Endometrial microvascular endothelial cells (primary cell): ENCODE results near the gene PLXNA4. TPM values are rescaled to one million over a fixed set of nuclear protein-coding genes. Genes with fewer than 3 reads are reported as not detected.

Experiments used
- in situ Hi-C: cut with HindIII; loops from 2 replicates; pipeline ENCODE4 v1.10.0; 2017; ENCODE audit warnings: low sequenced_read_pairs, low pct_unique_long_range_greater_than_20kb; ENCODE audit errors: inconsistent ontology term
- total RNA-seq: library from RNA; depleted of rRNA; stranded (reverse); fragments of >200 nt; gene quantifications from one replicate; pipeline ENCODE4 v1.2.3, GENCODE V29; 2015; ENCODE audit errors: inconsistent ontology term

Gene PLXNA4
- total RNA-seq, 1 donor from 2014 or later, result 0.19 TPM

DNA sequence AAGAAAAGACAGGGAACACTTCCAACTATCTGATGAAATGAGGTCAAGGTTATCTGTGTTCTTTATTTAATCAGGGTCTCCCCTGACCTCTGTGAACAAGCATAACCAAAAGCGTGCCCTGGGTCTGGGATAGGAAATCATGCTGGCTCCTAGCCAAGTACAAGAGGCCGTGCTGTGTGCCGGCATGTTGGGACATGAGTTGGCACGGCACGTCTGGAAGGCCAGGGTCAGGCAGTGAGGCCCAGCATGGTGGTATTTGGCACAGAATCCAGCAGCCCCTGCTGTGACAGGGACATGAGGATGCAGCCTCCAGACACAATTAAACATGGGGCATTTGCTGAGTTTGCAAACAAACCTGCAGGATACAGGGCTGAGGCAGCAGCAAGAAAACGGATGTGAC, 320.4 kb downstream of the PLXNA4 start:
- in situ Hi-C loops, result no loop called here

DNA sequence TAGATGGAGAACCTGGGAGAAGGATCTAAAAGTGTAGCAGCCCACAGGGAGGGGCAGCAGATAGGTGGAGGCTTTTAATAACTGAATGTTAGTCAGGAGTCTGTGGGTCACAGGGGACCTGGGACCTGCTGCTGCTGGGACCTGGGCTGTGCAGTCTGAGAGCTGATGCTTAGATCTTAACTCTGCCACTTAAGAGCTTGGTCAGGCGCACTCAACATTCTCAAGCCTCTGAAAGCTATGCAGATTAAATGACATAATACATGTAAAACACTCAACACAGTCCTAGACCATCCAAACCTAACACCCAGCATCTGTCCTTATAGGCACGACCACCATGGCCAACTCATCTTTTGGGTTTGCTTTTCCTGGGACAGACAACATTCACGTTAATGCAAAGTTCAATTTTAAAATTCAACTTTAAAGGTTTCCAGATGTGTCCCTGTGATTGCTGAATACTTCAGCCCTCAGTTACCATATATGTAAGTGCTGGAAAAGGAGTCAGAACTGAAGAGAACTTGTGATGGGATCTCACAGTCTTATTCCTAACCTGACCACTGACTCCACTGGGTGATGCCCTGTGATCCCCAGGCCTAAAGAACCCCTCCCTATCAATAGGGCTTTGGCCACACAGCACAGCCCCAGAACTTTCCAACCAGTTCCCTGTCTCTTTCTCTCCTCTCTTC, 321.0 kb downstream of the PLXNA4 start:
- in situ Hi-C loops, result no loop called here

GRCh38 chr7:132254455-132254854, 321.8 kb downstream of the PLXNA4 start:
- in situ Hi-C loops, result no loop called here

GRCh38 chr7:132252793-132253100, 323.5 kb downstream of the PLXNA4 start:
- in situ Hi-C loops, result no loop called here

GRCh38 chr7:132251327-132251659, 325.0 kb downstream of the PLXNA4 start:
- in situ Hi-C loops, result no loop called here

DNA sequence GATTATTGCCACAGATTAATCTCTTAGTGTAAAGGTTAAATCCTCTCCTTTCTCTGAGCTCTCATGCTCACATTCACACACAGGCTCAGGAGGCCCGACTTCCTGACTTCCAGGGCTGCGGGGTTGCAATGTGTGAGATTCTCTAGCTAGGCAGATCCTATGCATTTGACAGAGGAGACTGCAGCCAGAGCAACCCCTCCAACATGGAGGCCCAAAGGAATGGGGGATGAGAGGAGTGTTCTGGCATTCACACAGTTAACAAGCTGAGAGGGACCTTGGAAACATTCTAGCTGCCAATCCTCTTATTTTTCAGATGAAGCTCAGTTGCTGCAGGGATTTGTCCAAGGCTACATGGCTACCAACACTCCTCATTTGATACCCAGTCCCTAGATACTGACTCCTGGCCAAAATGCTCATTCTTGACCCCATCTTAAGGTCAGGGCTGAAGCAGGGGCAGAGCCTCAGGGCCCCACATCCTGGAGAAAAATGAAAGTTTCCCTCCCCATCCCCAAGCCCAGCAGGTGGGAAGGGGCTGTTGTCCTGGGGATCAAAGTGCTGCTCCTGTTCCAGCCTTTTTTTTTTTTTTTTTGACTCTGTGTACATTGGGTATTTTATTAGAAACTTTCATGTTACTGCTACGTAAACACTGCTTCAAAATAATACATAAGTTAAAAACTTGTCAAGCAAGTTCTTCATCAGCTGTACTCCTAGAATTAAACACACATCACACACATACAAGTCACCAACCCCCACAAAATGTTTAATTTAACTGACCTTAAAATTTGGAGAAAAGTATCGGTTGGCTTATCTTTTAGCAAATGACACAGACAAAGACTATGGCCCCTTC, 325.6 kb downstream of the PLXNA4 start:
- in situ Hi-C loops, result no loop called here

GRCh38 chr7:132249256-132249971, 326.9 kb downstream of the PLXNA4 start:
- in situ Hi-C loops, result no loop called here

DNA sequence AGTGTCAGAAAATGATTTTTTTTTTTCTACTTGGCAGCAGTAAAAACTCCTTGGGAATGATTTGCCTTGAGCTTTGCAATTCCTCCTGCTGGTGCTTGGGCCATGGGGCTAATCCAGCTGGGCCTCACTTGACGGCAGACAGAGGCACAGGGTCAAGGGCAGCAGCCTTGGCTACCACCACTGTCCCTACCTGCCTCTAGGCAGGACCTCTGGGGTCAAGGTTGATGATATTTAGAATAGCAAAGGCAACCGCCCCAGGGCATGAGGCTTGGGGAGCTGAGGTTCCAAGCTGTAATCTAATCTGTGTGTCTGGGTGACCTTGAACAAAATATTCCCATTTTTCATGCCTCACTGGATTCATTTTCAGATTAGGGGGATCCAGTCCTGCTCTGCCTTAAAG, 327.4 kb downstream of the PLXNA4 start:
- in situ Hi-C loops, result no loop called here

DNA sequence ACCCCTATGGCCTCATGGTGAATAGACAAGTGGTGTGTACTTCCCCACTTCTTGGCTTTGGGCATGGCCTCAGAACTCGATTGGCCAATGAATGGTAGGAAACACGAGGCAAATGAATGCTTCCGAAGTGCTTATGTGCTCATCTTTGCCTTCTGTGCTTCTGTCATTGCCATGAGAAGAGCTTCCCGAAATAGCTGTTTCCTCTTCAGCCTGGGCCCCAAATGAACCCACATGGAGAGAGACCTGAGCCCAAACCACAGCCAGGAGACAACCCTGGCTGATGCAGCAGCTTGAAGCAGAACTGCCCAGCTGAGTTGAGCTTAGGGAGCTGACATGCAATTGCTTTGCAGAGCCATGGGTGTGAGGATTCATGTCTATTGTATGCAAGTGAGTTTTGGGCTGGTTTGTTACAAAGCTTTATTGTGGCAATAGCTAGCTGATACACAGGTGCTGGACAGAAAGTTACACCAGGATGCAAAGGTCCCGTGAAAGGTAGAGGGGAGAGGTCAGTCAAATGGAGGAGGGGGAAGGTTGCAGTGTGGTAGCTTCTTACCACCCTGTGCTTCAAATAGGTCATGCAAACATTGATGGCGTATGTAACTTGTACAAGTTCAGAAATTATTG, 328.2 kb downstream of the PLXNA4 start:
- in situ Hi-C loops, result no loop called here

DNA sequence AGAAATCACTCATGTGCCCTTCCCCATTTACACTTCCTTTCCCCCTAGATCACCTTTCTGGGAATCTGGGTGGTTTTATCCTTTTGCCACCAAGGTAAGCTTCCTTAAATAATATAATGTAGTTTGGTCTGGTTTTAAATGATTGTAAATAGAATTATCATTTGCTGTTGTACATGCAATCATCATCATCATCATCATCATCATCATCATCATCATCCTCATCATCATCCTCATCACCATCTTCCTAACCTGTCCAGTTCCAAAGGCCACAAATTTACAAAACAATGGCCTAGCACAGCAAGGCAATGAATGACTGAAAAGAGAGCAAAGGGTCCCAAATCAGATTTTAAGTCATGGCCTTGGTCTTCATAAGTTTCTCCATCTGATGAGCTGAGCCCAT, 329.7 kb downstream of the PLXNA4 start:
- in situ Hi-C loops, result no loop called here

GRCh38 chr7:132245539-132245938, 330.7 kb downstream of the PLXNA4 start:
- in situ Hi-C loops, result no loop called here

DNA sequence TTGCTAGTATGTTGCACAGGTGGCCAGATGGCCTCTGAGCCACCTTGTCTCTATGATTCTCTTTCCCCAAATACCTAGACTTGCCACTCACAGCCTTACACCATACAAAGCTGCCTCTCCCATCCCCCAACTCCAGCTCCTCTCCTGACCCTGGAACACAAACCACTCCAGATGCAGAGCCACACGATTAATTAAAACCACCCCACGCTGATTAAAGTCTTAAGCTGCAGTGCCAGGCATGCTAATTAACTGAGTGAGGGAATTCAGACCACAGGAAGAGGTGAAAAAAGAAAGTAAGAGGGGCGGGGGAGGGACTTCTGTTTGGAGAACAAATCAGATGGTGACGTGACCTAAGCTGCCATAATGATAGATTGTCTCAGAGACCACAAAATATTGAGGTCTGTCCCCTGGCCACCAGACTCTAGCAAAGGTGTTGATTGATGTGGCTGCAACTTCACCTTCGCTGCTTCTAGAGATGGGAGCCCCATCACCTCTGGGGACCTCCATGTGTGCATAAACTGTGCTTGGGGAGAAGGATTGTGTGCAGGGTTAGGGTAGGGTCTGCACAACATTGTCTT, 331.3 kb downstream of the PLXNA4 start:
- in situ Hi-C loops, result no loop called here

DNA sequence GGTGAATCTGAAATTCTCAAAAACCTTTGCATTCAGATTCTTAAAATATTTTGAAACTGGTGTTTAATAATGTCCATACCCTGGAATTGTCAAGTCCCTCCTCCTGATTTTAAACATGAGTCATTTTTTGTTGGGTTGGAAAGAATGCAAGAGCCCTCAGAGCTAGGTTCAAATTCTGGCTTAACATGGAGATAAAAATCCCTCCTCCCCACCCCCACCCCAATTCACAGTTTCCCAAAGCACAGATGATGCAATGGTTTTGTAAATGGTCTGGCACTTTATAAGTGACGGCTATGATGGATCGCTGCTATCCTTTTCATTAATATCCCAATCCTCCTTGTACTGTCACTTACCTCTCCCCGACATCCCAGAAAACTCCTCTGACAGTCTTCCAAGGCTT, 332.8 kb downstream of the PLXNA4 start:
- in situ Hi-C loops, result no loop called here

GRCh38 chr7:132243051-132243450, 333.2 kb downstream of the PLXNA4 start:
- in situ Hi-C loops, result no loop called here

GRCh38 chr7:132242192-132242812, 334.0 kb downstream of the PLXNA4 start:
- in situ Hi-C loops, result no loop called here

GRCh38 chr7:132240821-132241422, 335.3 kb downstream of the PLXNA4 start:
- in situ Hi-C loops, result no loop called here

- in situ Hi-C loops, result no loop called here
Measured at GRCh38 chr7:132240262-132240661, 336.0 kb downstream of the PLXNA4 start.

DNA sequence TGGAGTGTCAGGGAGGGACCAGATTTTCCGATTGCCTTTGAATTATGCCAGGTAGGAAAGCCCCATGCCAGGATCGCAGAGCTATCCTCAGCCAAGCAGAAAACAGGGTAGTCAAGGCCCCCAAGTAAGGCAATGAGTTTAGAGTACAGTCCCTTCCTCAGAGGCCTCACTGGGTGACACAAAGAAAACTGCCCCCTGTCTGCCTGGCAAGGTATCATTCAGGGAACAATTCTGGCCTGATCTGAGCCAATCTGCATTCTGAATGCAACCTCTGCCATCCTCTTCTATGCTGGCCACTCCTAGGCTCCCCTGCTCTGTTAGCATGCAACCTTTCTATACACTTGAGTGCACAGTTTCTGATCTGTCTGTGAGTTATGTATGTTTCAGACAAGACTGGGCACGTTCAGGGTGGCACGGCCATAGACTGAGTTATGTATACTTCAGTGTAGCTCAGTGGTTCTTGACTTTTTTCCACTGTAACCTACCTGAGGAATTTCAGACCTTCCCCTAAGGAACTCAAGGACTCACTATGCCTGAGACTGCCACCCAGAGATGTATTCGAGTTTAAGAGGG, 336.8 kb downstream of the PLXNA4 start:
- in situ Hi-C loops, result no loop called here
